Activated CD8-positive, alpha-beta memory T cell treated with anti-CD3 and anti-CD28 coated beads, Interleukin-2, amount 50 U/mL, for 24 hours (primary cell): ENCODE results near the gene VPS11.
"Not testable (repeated sequence)": the region's sequence is repeated elsewhere in the genome, so short reads cannot be mapped to it uniquely, and the experiment has no call there.

Source experiments
- DNase-seq: peaks from one replicate; pipeline ENCODE4 v3.0.0-alpha.2; 2020; ENCODE audit errors: extremely low read depth

Gene VPS11

DNA sequence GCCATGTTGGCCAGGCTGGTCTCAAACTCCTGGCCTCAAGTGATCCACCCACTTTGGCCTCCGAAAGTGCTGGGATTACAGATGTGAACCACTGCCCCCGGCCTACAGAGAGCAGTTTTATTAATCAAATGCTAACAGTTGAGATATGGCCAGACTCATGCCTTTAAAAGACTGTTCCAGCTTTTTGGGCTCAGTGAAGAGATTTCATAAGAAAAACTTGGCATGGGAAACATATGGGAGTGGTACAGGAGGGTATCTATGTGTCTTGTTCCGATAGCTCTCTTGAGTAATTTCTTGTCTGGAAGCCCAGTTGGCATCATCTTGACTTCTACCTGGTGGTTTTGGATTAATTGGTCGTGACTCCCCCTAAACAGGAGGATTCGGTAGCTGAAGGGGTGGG, 28.7 kb upstream of the VPS11 start:
- DNase-seq, result no peak

- DNase-seq, result not testable (repeated sequence)
Measured at GRCh38 chr11:119039471-119039870, 28.1 kb upstream of the VPS11 start.

DNA sequence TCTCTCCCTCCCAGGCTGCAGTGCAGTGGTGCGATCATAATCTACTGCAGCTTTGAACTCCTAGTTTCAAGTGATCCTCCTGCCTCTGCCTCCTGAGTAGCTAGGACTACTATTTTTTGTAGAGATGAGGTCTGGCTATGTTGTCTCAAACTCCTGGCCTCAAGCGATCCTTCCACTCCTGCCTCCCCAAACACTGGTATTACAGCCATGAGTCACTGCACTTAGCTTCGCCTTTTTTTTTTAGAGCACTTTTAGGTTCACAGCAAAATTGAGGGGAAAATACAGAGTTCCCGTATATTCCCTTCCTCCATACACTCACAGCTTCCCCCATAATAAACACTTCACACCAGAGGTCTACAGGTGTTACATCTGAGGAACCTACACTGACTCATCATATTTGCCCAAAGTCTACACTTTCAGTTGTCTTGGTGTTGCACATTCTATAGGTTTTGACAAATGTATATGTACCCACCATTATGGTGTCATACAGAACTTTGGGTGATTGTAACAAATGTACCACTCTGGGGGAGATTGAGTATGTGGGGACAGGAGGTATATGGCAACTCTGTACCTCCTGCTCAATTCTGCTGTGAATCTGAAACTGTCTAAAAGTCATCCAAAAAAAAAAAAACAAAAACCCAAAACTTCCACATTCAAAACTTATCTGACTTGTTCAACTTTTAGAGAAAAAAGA, 25.6 kb upstream of the VPS11 start:
- DNase-seq, result no peak

- DNase-seq, result no peak
Measured at GRCh38 chr11:119042927-119043326, 24.7 kb upstream of the VPS11 start.

DNA sequence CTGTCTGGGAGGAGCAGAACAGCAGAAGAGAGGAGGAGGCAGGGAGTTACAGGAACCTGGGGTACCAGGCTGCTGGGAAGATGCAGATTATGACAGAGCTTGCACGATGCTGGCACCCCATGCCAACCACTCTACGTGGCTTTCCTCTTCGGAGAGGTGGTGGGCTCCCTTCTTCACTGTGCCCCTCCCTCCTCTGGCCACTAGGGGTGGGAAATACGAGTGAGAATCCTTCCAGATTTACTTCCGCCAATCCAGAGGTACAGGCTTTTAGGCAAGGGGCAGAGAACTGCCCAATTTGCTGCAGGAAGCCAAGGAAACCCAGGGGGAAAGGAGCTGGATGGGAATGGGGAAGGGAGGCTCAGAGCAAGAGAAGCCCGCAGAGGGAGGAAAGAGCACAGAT, 22.9 kb upstream of the VPS11 start:
- no peak for DNase-seq

DNA sequence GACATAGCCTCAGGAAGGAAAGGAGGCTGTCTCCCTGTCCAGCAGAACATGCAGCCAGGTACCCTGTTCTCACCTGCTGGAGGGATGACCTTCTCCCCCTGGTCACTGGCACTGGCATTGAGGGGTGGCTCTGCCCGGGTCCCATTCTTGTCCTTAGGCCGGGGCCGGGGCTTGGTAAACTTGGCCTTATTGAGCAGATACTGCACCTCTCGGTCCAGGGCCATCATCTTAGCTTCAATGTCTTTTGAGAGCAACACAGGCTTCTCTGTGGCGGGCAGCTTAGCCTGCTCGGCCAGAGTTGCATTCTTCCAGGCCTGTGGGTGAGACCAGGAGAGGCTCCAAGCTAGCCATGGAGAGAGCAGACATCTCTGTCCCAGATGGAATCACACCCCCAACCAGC, 21.1 kb upstream of the VPS11 start:
- DNase-seq, result no peak

DNA sequence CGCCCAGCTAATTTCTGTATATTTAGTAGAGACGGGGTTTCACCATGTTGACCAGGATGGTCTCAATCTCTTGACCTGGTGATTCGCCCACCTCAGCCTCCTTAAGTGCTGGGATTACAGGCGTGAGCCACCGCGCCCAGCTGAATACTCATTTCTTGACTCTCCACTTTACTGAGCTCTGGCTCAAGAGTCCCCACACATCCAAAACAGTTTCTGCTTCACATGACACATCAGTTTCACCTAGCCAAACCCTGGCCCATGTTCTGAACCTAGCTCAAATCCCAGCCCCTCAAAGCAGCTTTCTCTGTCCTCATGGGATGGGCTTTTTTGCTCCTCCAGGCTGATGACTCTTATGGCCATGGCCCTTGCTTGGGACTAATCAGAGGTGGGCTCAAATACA, 20.4 kb upstream of the VPS11 start:
- no peak for DNase-seq

GRCh38 chr11:119048644-119049043, 19.0 kb upstream of the VPS11 start:
- no peak for DNase-seq

GRCh38 chr11:119049081-119049480, 18.5 kb upstream of the VPS11 start:
- no peak for DNase-seq

DNA sequence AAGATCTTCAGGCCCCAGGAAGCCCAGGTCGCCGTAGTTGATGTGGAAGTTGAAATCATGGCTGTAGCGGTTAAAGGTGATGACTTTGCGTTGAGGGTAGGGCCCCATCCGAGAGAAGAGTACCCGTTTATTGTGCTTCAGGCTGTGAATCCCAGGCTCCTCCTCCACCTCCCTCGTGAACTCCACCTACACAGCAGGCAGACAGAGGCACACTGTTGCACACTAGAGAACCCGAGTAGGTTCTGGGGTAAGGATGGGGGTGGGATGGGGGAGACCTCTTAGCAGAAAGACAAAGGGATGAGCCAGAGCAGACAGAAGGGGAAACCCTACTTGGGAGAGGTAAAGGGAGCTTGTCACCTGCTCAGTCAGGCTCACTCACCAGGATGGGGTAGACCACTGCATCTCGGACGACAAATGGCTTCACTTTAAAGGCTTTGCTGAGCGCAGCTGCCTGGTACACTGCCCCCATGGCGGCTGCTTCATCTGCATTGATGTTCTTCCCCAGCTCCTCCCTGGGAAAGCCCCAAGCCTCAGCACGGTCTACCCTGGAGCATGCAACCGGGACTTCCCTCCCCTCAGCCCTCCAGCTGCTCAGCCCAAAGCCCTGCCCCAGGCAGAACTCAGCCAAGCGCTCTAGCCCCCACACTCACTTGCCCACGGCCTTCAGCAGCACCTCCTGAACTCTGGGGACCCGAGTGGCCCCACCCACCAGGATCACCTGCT, 16.0 kb upstream of the VPS11 start:
- no peak for DNase-seq

- DNase-seq, result no peak
Measured at GRCh38 chr11:119052163-119052814, 15.3 kb upstream of the VPS11 start.

GRCh38 chr11:119054418-119054817, 13.2 kb upstream of the VPS11 start:
- no peak for DNase-seq

DNA sequence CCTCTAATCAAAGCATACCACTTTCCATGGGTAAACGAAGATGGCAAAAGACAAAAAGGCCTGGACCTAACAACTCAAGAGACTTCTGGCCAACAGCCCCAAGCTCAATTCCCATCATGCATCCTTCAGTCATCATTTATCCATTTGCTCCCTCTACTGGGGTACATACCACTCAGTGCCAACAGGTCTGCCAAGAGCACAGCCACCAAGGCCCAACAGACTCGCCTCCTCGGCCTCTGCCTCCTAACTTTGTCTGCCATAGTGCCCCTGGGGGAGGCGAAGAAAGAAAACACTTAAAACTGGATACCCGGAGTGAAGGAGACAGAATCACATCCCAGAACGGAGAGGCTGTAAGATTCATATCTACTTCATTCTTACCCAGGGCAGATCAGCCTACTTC, 11.7 kb upstream of the VPS11 start:
- DNase-seq, result no peak

DNA sequence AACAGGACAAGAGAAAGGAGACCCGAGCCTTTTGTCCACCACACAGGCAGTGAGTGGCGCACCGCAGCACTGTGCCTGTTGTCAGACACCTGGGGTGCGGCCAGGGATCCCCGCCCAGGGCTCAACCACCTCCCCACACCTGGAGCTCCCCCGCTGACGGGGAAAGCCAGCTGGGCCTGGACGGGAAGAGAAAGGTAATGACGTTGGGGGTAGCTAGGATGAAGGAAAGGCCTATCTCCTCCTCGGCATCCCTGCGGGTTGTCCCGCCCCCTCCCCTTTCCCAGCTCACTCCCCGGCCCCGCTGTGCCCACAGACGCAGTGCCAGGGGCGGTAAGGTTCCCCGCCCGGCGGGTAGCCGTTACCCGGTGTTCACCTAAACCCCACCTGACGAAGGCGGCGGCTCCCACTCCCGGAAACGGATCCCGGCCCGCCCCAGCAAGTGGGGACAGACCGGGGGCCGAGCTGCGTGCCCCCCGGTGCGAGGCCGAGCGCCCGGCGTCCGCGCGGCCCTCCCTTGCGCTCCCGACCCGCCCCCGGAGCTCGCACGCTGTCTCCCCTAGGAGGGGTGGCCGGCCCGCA, 11.1 kb upstream of the VPS11 start:
- DNase-seq, result no peak

DNA sequence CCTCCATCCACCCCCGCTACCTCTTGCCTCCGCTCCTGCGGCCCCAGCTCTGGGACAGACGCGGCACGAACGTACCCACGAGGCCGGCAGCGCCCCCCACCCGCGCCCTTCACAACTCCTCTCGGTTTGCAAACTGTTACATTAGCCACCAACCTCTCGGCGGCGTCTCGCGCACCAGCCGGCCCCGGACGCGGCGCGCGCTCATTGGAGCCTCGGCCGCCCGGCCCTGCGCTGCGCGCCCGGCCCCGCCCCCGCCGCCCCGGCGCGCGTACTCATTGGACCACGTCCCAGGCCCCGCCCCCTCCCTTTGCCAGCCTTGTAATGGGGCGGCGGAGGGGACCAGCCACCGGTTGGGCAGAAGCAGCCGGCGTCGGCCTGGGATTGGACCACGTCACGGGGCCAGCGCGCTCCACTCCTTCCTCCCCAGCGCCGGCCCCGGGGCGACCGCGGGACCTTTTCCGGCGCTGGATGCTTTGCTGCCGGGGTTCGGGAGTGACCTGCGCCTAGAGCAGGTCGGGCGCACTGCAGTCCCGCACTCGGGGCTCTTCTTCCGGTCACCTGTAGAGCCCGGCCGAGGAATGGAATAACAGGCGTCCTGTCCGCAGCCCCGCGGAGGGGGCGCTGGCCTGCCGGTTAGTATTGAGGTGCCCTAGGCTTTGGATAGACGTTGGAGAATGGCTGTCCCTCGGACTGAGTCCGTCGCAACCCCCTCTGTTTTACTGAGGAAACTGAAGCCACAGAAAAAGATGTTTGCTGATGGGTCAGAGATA, 10.4 kb upstream of the VPS11 start, which contains the start of gene HYOU1:
Gene HYOU1, minus strand, starts transcription at position 206 of the 770 bp plus-strand sequence. CDS start 1,045 bp downstream, outside the sequence.
- DNase-seq, result peak; percentile 91

DNA sequence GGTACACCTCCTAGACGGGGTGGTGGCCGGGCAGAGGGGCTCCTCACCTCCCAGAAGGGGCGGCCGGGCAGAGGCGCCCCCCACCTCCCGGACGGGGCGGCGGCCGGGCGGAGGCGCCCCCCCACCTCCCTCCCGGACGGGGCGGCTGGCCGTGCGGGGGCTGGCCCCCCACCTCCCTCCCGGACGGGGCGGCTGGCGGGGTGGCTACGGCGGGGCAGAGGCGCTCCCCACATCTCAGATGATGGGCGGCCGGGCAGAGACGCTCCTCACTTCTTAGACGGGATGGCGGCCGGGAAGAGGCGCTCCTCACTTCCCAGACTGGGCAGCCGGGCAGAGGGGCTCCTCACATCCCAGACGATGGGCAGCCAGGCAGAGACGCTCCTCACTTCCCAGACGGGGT, 8.5 kb upstream of the VPS11 start:
- DNase-seq, result not testable (repeated sequence)

GRCh38 chr11:119061256-119061655, 6.4 kb upstream of the VPS11 start:
- DNase-seq, result no peak

GRCh38 chr11:119062779-119063178, 4.8 kb upstream of the VPS11 start:
- no peak for DNase-seq

DNA sequence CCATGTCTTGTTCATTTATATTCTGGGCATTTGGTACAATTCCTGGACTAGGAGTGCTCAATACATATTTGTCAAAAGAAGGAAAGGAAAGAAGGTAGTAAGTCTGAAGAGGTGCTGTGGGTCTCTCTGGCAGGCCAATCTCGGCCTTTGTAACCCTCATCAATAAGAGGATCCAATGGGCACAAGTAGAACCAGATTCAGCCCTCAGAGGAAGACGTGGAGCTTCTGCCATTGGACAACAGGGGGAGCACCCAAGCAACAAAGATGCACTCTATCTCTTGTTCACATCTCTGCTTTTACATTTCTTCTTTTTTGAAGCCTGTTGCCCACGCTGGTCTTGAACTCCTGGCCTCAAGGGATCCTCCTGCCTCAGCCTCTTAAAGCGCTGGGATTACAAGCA, 2.2 kb upstream of the VPS11 start:
- peak; percentile 13 for DNase-seq

DNA sequence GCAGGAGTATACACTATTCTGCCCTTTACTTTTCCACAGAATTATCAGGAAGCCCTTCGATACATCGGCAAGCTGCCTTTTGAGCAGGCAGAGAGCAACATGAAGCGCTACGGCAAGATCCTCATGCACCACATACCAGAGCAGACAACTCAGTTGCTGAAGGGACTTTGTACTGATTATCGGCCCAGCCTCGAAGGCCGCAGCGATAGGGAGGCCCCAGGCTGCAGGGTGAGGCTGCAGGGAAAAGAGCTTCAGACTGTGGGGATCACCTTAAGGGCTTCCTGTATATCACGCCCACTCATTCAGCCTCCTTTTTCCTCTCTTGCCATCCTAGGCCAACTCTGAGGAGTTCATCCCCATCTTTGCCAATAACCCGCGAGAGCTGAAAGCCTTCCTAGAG, 10.2 kb downstream of the VPS11 start:
- DNase-seq, result no peak

DNA sequence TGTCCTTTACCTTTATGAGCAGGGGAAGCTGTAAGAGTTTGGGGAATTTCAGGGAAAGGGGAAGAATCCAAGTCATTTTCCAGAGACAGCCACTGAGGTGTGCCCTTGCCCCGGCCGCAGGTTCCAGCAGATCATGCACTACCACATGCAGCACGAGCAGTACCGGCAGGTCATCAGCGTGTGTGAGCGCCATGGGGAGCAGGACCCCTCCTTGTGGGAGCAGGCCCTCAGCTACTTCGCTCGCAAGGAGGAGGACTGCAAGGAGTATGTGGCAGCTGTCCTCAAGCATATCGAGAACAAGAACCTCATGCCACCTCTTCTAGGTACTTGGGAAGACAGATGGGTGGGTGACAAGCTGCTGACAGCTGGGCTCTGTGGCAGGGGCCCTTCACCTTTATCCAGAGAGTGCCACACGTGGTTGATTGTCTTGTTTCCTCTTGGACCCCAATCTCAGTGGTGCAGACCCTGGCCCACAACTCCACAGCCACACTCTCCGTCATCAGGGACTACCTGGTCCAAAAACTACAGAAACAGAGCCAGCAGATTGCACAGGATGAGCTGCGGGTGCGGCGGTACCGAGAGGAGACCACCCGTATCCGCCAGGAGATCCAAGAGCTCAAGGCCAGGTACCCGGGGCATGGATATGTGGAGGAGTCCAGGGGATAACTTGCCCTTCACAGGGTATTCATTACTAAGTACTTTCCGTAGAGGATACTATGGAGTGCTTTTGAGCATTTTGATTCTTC, 11.2 kb downstream of the VPS11 start:
- no peak for DNase-seq
